Neural cell (in vitro differentiated cells): ENCODE results near the gene SLC25A21.

Experiments used
- EZH2 ChIP-seq: fragments of 200-600, 300-800 bp; shearing (Covaris generic), sonication (generic); IDR thresholded peaks from 2 replicates; pipeline ENCODE4 v1.6.1; 2014; ENCODE audit warnings: antibody characterized with exemption, low read length, borderline replicate concordance, mild to moderate bottlenecking; ENCODE audit not compliant: insufficient read depth, poor library complexity, severe bottlenecking
- MXI1 ChIP-seq: fragments of 450-650 bp; conservative IDR thresholded peaks from 2 replicates; pipeline ENCODE4 v1.6.1; 2014; ENCODE audit warnings: antibody characterized with exemption, mild to moderate bottlenecking; ENCODE audit not compliant: poor library complexity, severe bottlenecking
- POLR2AphosphoS5 ChIP-seq: IDR thresholded peaks from 2 replicates; pipeline ENCODE4 v1.6.1; 2012
- RAD21 ChIP-seq: fragments of 450-650 bp; conservative IDR thresholded peaks from 2 replicates; pipeline ENCODE4 v1.6.1; 2014; ENCODE audit warnings: antibody characterized with exemption, mild to moderate bottlenecking, moderate library complexity
- SMC3 ChIP-seq: fragments of 450-650 bp; conservative IDR thresholded peaks from 2 replicates; pipeline ENCODE4 v1.6.1; 2014; ENCODE audit warnings: antibody characterized with exemption, mild to moderate bottlenecking, moderate library complexity; ENCODE audit not compliant: poor library complexity
- TF ChIP-seq, protein P1 (sequence below): fragments of 450-650 bp; IDR thresholded peaks from 2 replicates; pipeline ENCODE4 v1.5.1; 2014; ENCODE audit warnings: antibody characterized with exemption, mild to moderate bottlenecking, moderate library complexity; ENCODE audit not compliant: poor library complexity, severe bottlenecking
- TF ChIP-seq, protein P2 (sequence below): IDR thresholded peaks from 2 replicates; pipeline ENCODE4 v1.6.1; 2012; ENCODE audit warnings: borderline replicate concordance

DNA sequence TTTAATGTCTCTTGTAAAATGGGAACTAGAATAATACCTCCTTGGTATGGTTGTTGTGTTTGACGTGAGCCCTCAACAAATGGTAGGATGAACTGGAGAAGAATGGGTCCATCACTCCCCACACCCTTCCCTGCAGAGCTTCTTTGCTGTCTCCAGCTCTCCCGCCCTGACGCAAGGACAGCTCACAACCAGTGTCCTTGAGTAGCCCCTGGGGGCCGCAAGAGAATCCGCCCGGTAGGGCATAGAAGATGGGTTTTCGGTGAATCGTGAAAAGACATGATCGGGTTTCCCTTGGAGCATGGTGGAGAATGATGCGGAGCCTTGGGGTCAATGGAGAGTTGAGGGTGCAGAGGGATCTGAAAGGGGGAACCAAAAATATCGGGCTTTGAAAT, 516.8 kb downstream of the SLC25A21 start:
- TF ChIP-seq, protein P1, sequence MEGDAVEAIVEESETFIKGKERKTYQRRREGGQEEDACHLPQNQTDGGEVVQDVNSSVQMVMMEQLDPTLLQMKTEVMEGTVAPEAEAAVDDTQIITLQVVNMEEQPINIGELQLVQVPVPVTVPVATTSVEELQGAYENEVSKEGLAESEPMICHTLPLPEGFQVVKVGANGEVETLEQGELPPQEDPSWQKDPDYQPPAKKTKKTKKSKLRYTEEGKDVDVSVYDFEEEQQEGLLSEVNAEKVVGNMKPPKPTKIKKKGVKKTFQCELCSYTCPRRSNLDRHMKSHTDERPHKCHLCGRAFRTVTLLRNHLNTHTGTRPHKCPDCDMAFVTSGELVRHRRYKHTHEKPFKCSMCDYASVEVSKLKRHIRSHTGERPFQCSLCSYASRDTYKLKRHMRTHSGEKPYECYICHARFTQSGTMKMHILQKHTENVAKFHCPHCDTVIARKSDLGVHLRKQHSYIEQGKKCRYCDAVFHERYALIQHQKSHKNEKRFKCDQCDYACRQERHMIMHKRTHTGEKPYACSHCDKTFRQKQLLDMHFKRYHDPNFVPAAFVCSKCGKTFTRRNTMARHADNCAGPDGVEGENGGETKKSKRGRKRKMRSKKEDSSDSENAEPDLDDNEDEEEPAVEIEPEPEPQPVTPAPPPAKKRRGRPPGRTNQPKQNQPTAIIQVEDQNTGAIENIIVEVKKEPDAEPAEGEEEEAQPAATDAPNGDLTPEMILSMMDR: no peak
- TF ChIP-seq SMC3: no peak
- TF ChIP-seq EZH2: no peak
- TF ChIP-seq, protein P2, sequence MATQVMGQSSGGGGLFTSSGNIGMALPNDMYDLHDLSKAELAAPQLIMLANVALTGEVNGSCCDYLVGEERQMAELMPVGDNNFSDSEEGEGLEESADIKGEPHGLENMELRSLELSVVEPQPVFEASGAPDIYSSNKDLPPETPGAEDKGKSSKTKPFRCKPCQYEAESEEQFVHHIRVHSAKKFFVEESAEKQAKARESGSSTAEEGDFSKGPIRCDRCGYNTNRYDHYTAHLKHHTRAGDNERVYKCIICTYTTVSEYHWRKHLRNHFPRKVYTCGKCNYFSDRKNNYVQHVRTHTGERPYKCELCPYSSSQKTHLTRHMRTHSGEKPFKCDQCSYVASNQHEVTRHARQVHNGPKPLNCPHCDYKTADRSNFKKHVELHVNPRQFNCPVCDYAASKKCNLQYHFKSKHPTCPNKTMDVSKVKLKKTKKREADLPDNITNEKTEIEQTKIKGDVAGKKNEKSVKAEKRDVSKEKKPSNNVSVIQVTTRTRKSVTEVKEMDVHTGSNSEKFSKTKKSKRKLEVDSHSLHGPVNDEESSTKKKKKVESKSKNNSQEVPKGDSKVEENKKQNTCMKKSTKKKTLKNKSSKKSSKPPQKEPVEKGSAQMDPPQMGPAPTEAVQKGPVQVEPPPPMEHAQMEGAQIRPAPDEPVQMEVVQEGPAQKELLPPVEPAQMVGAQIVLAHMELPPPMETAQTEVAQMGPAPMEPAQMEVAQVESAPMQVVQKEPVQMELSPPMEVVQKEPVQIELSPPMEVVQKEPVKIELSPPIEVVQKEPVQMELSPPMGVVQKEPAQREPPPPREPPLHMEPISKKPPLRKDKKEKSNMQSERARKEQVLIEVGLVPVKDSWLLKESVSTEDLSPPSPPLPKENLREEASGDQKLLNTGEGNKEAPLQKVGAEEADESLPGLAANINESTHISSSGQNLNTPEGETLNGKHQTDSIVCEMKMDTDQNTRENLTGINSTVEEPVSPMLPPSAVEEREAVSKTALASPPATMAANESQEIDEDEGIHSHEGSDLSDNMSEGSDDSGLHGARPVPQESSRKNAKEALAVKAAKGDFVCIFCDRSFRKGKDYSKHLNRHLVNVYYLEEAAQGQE: no peak
- no peak for TF ChIP-seq MXI1
- TF ChIP-seq POLR2AphosphoS5: no peak
- TF ChIP-seq RAD21: no peak
